Testis (tissue), 3 donors: ENCODE data around the gene TMEM253. TPM values are rescaled to one million over a fixed set of nuclear protein-coding genes. Genes with fewer than 3 reads are reported as not detected.

Source experiments
- DNase-seq: peaks from one replicate; pipeline ENCODE4 v3.0.0-alpha.2; 2019
- H3K27ac ChIP-seq, 2 donors: fragments of 200-600 bp; sonication (generic); one replicate each; pipeline ENCODE4 v1.5.1; 2019
- H3K27me3 ChIP-seq: fragments of 200-600 bp; sonication (generic); one replicate; pipeline ENCODE4 v1.5.1; 2019
- H3K36me3 ChIP-seq: fragments of 200-600 bp; sonication (generic); one replicate; pipeline ENCODE4 v1.5.1; 2017; ENCODE audit warnings: low read depth; ENCODE audit errors: missing control alignments
- H3K4me1 ChIP-seq: fragments of 200-600 bp; sonication (generic); one replicate; pipeline ENCODE4 v1.5.1; 2019
- H3K4me3 ChIP-seq, 2 donors: fragments of 200-600 bp; sonication (generic); one replicate each; pipeline ENCODE4 v1.5.1; 2017 to 2019
- H3K9me3 ChIP-seq: fragments of 200-600 bp; sonication (generic); one replicate; pipeline ENCODE4 v1.5.1; 2017
- CTCF ChIP-seq, 3 experiments: fragments of 450-650 bp in 2 of 3; fragments of 200-600 bp in 1 of 3; sonication (generic) in 1 of 3; IDR thresholded peaks; one replicate each; pipeline ENCODE4 v1.5.1; 2016 to 2019; ENCODE audit warnings: antibody characterized with exemption in 3 of 3, mild to moderate bottlenecking in 2 of 3, moderate library complexity in 1 of 3
- POLR2A ChIP-seq: fragments of 450-650 bp; IDR thresholded peaks from one replicate; pipeline ENCODE4 v1.6.1; 2017; ENCODE audit warnings: antibody characterized with exemption, mild to moderate bottlenecking, moderate library complexity
- WGBS, 2 donors: methylation state at CpG; one replicate each; pipeline ENCODE4 v1.1.5; 2018; 5-methylcytosine and 5-hydroxymethylcytosine counted together
- intact Hi-C: fragments of 100-400 bp; cut with DNase I; formaldehyde crosslinking; loops from one replicate; pipeline ENCODE4 v1.15.1; 2023; ENCODE audit warnings: low total_unique reads
- polyA plus RNA-seq: library from polyadenylated mRNA; stranded (reverse); fragments of 350-450 nt; fragmentation: Illumina TruSeq; extraction: RNeasy Lipid Tissue Mini Kit (QIAGEN cat#74804); gene quantifications from one replicate; pipeline ENCODE4 v1.2.3, GENCODE V29; 2014; ENCODE audit warnings: low read depth, low replicate concordance; ENCODE audit not compliant: insufficient read depth
- total RNA-seq, 2 donors: library from RNA; depleted of rRNA; stranded (reverse); fragments of >200 nt; gene quantifications; one replicate each; pipeline ENCODE4 v1.2.3, GENCODE V29; 2016

TMEM253 gene
- total and polyA plus RNA-seq, 3 donors from 2014 or later = 0.50 to 0.65 TPM; not detected in 1

GRCh38 chr14:21074398-21075272, 26.2 kb upstream of the TMEM253 start:
- intact Hi-C loops = no loop called here
- no peak overlapping the region for H3K4me3 ChIP-seq
- WGBS, 2 donors = 84 to 89% methylated on average over 6 to 26 of the region's 26 CpGs
- H3K27me3 ChIP-seq = no peaks in the 10 kb centered on the region
- peaks cover 14% of the 10 kb centered on the region for H3K4me1 ChIP-seq
- H3K36me3 ChIP-seq = no peaks in the 10 kb centered on the region
- TF ChIP-seq CTCF (IDR thresholded peaks at IDR 0.05) (no peak), POLR2A (no peak)
- DNase-seq = no peak
- H3K27ac ChIP-seq = no peak overlapping the region
- H3K9me3 ChIP-seq = no peaks in the 10 kb centered on the region

GRCh38 chr14:21075719-21076437, 25.0 kb upstream of the TMEM253 start:
- TF ChIP-seq CTCF (IDR thresholded peaks at IDR 0.05) = no peak
- TF ChIP-seq POLR2A = no peak
- no peak overlapping the region for H3K4me3 ChIP-seq
- H3K36me3 ChIP-seq = no peaks in the 10 kb centered on the region
- no peaks in the 10 kb centered on the region for H3K9me3 ChIP-seq
- no peaks in the 10 kb centered on the region for H3K27me3 ChIP-seq
- DNase-seq = no peak
- no peak overlapping the region for H3K27ac ChIP-seq
- peaks cover 14% of the 10 kb centered on the region for H3K4me1 ChIP-seq
- intact Hi-C loops = no loop called here
- 88% methylated on average over 9 of the region's 9 CpGs for WGBS, 2 donors

- WGBS, 2 donors = 88 to 93% methylated on average over 2 of the region's 2 CpGs
- Histone ChIP-seq H3K4me3 (no peak overlapping the region), H3K4me1 (peaks cover 3% of the 10 kb centered on the region), H3K27ac (no peak overlapping the region), H3K36me3 (no peaks in the 10 kb centered on the region), H3K27me3 (no peaks in the 10 kb centered on the region), H3K9me3 (no peaks in the 10 kb centered on the region)
- no peak for TF ChIP-seq CTCF (IDR thresholded peaks at IDR 0.05)
- TF ChIP-seq POLR2A = no peak
- intact Hi-C loops = no loop called here
- DNase-seq = no peak
Observed at GRCh38 chr14:21077672-21078071, 23.2 kb upstream of the TMEM253 start.

- intact Hi-C loops = no loop called here
- 85 to 92% methylated on average over 5 of the region's 5 CpGs for WGBS, 2 donors
- no peak for TF ChIP-seq POLR2A
- TF ChIP-seq CTCF (IDR thresholded peaks at IDR 0.05) = no peak
- no peak for DNase-seq
- H3K36me3 ChIP-seq = no peaks in the 10 kb centered on the region
- no peak overlapping the region for H3K27ac ChIP-seq
- H3K4me1 ChIP-seq = no peaks in the 10 kb centered on the region
- H3K9me3 ChIP-seq = no peaks in the 10 kb centered on the region
- H3K4me3 ChIP-seq = no peak overlapping the region
- no peaks in the 10 kb centered on the region for H3K27me3 ChIP-seq
Observed at GRCh38 chr14:21078287-21078686, 22.6 kb upstream of the TMEM253 start.
